Endothelial cell of umbilical vein (primary cell): ENCODE data around the gene FES.

Experiments
- CTCF ChIP-seq, 2 donors: IDR thresholded peaks; 1 replicate in 1 of 2; 2 replicates in 1 of 2; pipeline ENCODE4 v1.5.1; 2011; ENCODE audit warnings: low read length in 2 of 2, mild to moderate bottlenecking in 2 of 2, moderate library complexity in 2 of 2, control low read depth in 1 of 2, inconsistent platforms in 1 of 2, low read depth in 1 of 2; ENCODE audit not compliant: insufficient read depth in 1 of 2; ENCODE audit errors: extremely low read depth in 1 of 2
- EZH2 ChIP-seq: IDR thresholded peaks from 2 replicates; pipeline ENCODE4 v1.6.1; 2012; ENCODE audit warnings: borderline replicate concordance, low read depth, mild to moderate bottlenecking, moderate library complexity, low read length, inconsistent platforms; ENCODE audit not compliant: severe bottlenecking
- POLR2A ChIP-seq: IDR thresholded peaks from 2 replicates; pipeline ENCODE4 v1.6.1; 2012; ENCODE audit warnings: low read depth, mild to moderate bottlenecking, control low read depth, low read length

GRCh38 chr15:90836296-90836871 is 47.9 kb upstream of the FES start:
- no peak for TF ChIP-seq CTCF (IDR thresholded peaks at IDR 0.05; ENCODE audit: extremely low read depth in 1 of 2, insufficient read depth in 1 of 2, low read depth in 1 of 2, low read length in 2 of 2)
- no peak for TF ChIP-seq EZH2
- no peak for TF ChIP-seq POLR2A
